Smooth muscle cell (in vitro differentiated cells): ENCODE results near the gene LAMA2. TPM values are rescaled to one million over a fixed set of nuclear protein-coding genes. Genes with fewer than 3 reads are reported as not detected.
"Not testable (repeated sequence)": the region's sequence is repeated elsewhere in the genome, so short reads cannot be mapped to it uniquely, and the experiment has no call there.

Experiments
- DNase-seq: peaks from one replicate; lab custom pipeline; 2025; ENCODE audit not compliant: unreplicated experiment; lab: John Stamatoyannopoulos, UW
- H2AFZ ChIP-seq: fragments of 200-600 bp; sonication (generic); 2 replicates; pipeline ENCODE4 v1.6.0; 2016; ENCODE audit warnings: antibody characterized with exemption, low read depth, mild to moderate bottlenecking
- H3F3A ChIP-seq: fragments of 200-600 bp; sonication (generic); 2 replicates; pipeline ENCODE4 v1.6.0; 2017; ENCODE audit warnings: antibody characterized with exemption, low read depth
- H3K27ac ChIP-seq: fragments of 200-600 bp; sonication (generic); 2 replicates; pipeline ENCODE4 v1.5.1; 2016; ENCODE audit warnings: low read depth, mild to moderate bottlenecking
- H3K27me3 ChIP-seq: fragments of 200-600 bp; sonication (generic); 2 replicates; pipeline ENCODE4 v1.6.1; 2016; ENCODE audit warnings: low read depth, mild to moderate bottlenecking
- H3K36me3 ChIP-seq: fragments of 200-600 bp; sonication (generic); 2 replicates; pipeline ENCODE4 v1.5.1; 2016; ENCODE audit warnings: low read depth
- H3K4me1 ChIP-seq: fragments of 200-600 bp; sonication (generic); 2 replicates; pipeline ENCODE4 v1.5.1; 2016; ENCODE audit warnings: low read depth
- H3K4me2 ChIP-seq: fragments of 200-600 bp; sonication (generic); 2 replicates; pipeline ENCODE4 v1.6.0; 2016; ENCODE audit warnings: mild to moderate bottlenecking
- H3K4me3 ChIP-seq: fragments of 200-600 bp; sonication (generic); 2 replicates; pipeline ENCODE4 v1.5.1; 2016; ENCODE audit warnings: mild to moderate bottlenecking
- H3K79me2 ChIP-seq: fragments of 200-600 bp; sonication (generic); 2 replicates; pipeline ENCODE4 v1.6.0; 2016; ENCODE audit warnings: low read depth, mild to moderate bottlenecking
- H3K9ac ChIP-seq: fragments of 200-600 bp; sonication (generic); 2 replicates; pipeline ENCODE4 v1.6.0; 2016; ENCODE audit warnings: low read depth
- H3K9me3 ChIP-seq: fragments of 200-600 bp; sonication (generic); replicated peaks from 2 replicates; pipeline ENCODE4 v1.5.1; 2016; ENCODE audit warnings: low read depth
- H4K20me1 ChIP-seq: fragments of 200-600 bp; sonication (generic); 2 replicates; pipeline ENCODE4 v1.6.0; 2016; ENCODE audit warnings: low read depth
- WGBS: methylation state at CpG from one replicate; pipeline ENCODE4 v1.1.7; 2016; ENCODE audit warnings: low lambda C conversion rate; 5-methylcytosine and 5-hydroxymethylcytosine counted together
- polyA plus RNA-seq: library from polyadenylated mRNA; unstranded; fragments of >200 nt; fragmentation: Nextera tagmentation; extraction: Ambion mirVana; gene quantifications from 2 replicates; pipeline ENCODE4 v1.2.1, GENCODE V29; 2016
- total RNA-seq: library from RNA; depleted of rRNA; stranded (reverse); fragments of >200 nt; gene quantifications from 2 replicates; pipeline ENCODE4 v1.2.3, GENCODE V29; 2014
- TF ChIP-seq, protein P1 (sequence below): fragments of 200-600 bp; sonication (generic); IDR thresholded peaks from 2 replicates; pipeline ENCODE4 v1.5.1; 2017; ENCODE audit warnings: borderline replicate concordance, mild to moderate bottlenecking, antibody characterized with exemption; ENCODE audit not compliant: insufficient read depth, poor library complexity, severe bottlenecking

LAMA2 gene
- total and polyA plus RNA-seq, 2 experiments from 2014 or later = 21.7 to 92.9 TPM

DNA sequence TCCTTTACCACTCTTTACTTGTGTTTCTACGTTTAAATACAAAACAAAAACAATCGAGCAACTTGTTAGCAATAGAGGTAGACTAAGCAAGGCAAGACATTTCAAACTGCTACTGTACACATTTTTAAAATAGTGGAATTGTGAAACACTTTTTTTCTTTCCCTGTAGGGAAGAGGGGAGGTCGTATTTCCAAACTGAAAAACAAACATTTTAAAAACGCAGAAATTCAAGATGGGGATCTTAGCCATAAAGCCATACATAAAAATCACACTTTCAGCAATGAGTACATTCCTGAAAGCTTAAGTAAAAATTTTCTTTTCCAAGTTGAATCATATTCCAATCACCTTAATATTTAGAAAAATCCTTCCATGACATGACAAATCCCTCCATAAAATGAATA, 267.6 kb downstream of the LAMA2 start:
- peaks cover 25% of the 10 kb centered on the region for H3K36me3 ChIP-seq
- no peak overlapping the region for H3K9ac ChIP-seq
- H3K79me2 ChIP-seq = no peaks in the 10 kb centered on the region
- no peaks in the 10 kb centered on the region for H3K9me3 ChIP-seq
- H3K4me1 ChIP-seq = no peaks in the 10 kb centered on the region
- no peak overlapping the region for H2AFZ ChIP-seq
- no peaks in the 10 kb centered on the region for H3K27me3 ChIP-seq
- no peak for DNase-seq
- TF ChIP-seq, protein P1, sequence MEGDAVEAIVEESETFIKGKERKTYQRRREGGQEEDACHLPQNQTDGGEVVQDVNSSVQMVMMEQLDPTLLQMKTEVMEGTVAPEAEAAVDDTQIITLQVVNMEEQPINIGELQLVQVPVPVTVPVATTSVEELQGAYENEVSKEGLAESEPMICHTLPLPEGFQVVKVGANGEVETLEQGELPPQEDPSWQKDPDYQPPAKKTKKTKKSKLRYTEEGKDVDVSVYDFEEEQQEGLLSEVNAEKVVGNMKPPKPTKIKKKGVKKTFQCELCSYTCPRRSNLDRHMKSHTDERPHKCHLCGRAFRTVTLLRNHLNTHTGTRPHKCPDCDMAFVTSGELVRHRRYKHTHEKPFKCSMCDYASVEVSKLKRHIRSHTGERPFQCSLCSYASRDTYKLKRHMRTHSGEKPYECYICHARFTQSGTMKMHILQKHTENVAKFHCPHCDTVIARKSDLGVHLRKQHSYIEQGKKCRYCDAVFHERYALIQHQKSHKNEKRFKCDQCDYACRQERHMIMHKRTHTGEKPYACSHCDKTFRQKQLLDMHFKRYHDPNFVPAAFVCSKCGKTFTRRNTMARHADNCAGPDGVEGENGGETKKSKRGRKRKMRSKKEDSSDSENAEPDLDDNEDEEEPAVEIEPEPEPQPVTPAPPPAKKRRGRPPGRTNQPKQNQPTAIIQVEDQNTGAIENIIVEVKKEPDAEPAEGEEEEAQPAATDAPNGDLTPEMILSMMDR = no peak
- 90% methylated on average over 4 of the region's 4 CpGs for WGBS
- no peaks in the 10 kb centered on the region for H4K20me1 ChIP-seq
- no peaks in the 10 kb centered on the region for H3F3A ChIP-seq
- H3K4me3 ChIP-seq = no peak overlapping the region
- no peak overlapping the region for H3K4me2 ChIP-seq
- H3K27ac ChIP-seq = no peak overlapping the region

DNA sequence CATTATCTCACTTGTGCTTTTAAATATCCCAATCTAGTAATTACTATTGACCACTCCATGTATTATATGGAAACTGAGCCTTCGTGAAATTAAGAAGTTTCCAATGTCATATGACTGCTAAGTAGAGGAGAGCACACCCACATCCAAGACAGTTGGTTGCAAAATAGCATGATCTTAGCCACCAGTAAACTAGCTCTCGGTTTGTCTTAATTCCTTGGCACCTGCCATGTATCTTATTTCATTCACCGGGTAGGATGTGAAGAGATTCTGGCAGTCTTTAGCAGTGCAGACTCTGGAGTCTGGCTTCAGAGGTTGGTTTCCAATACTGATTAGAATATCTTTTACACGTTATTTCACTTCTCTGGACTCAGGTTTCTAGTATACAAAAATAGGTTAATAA, 270.3 kb downstream of the LAMA2 start:
- no peaks in the 10 kb centered on the region for H3K9me3 ChIP-seq
- no peaks in the 10 kb centered on the region for H4K20me1 ChIP-seq
- no peak overlapping the region for H3K27ac ChIP-seq
- H3K36me3 ChIP-seq = peaks cover 16% of the 10 kb centered on the region
- no peak overlapping the region for H3K9ac ChIP-seq
- TF ChIP-seq, protein P1 = no peak
- H3K4me2 ChIP-seq = no peak overlapping the region
- no peak overlapping the region for H3K4me3 ChIP-seq
- no peaks in the 10 kb centered on the region for H3K79me2 ChIP-seq
- H3K4me1 ChIP-seq = no peaks in the 10 kb centered on the region
- DNase-seq = no peak
- no peak overlapping the region for H2AFZ ChIP-seq
- WGBS = 96% methylated on average over 4 of the region's 4 CpGs
- no peaks in the 10 kb centered on the region for H3K27me3 ChIP-seq
- no peaks in the 10 kb centered on the region for H3F3A ChIP-seq

DNA sequence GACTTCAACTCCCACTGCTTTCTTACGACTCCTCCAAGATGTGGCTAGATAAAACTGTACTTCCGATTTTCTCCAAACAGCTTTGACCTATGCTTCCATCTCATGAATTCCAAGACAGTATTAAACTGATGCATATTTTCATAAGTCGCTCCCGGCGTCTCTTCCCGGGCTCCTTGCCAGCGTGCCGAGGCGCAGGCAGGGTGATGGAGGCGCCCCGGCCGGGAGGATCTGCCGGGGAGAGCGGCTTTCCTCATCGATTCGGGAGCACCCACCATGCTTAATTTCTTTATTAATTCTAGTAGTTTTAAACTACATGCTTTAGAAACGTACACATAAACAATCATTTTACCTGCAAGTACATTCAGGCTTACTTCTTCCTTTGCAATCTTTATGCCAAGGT, 276.3 kb downstream of the LAMA2 start:
- WGBS = 96% methylated on average over 17 of the region's 17 CpGs
- H3K79me2 ChIP-seq, DNase-seq, H3K9me3 ChIP-seq, H3K9ac ChIP-seq, H3F3A ChIP-seq, H3K4me2 ChIP-seq, H3K4me1 ChIP-seq, H2AFZ ChIP-seq, H4K20me1 ChIP-seq, H3K27me3 ChIP-seq, H3K27ac ChIP-seq, H3K4me3 ChIP-seq: not testable (repeated sequence)
- peaks cover 11% of the 10 kb centered on the region for H3K36me3 ChIP-seq

DNA sequence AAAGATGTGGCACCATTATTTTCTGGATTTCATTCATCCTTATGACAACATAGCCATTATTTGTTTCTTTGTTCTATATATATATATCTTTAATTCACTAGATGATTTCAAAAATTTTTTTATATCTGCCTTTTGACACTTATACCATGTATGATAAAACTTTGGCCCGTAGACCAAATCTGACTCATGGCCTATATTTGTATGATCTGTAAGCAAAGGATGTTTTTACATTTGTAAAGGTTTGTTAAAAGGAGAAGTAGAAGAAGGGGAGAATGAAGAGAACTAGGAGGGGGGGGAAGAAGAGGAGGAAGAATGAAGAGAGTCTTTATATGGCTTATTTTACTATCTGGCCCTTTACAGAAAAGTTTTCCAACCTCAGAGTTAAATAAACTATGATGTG, 279.7 kb downstream of the LAMA2 start:
- no peak overlapping the region for H3K4me3 ChIP-seq
- H3K4me1 ChIP-seq = no peaks in the 10 kb centered on the region
- no peaks in the 10 kb centered on the region for H3K27me3 ChIP-seq
- H3K9ac ChIP-seq = no peak overlapping the region
- H4K20me1 ChIP-seq = no peaks in the 10 kb centered on the region
- DNase-seq = no peak
- TF ChIP-seq, protein P1 = no peak
- 95% methylated on average over 1 of the region's 1 CpG for WGBS
- H3K36me3 ChIP-seq = peaks cover 11% of the 10 kb centered on the region
- H3F3A ChIP-seq = no peaks in the 10 kb centered on the region
- H3K4me2 ChIP-seq = no peak overlapping the region
- no peaks in the 10 kb centered on the region for H3K9me3 ChIP-seq
- H2AFZ ChIP-seq = no peak overlapping the region
- H3K27ac ChIP-seq = no peak overlapping the region
- no peaks in the 10 kb centered on the region for H3K79me2 ChIP-seq
